K562 (cell line): ENCODE measurements around the gene FANCG. TPM values are rescaled to one million over a fixed set of nuclear protein-coding genes. Genes with fewer than 3 reads are reported as not detected.

ENCODE experiments used
- ASH1L ChIP-seq: fragments of 450-650 bp; IDR thresholded peaks from 2 replicates; pipeline ENCODE4 v1.6.1; 2018; ENCODE audit warnings: borderline replicate concordance, mild to moderate bottlenecking, low read depth; ENCODE audit not compliant: partially characterized antibody
- BHLHE40 ChIP-seq: IDR thresholded peaks from 2 replicates; pipeline ENCODE4 v1.6.1; 2011; ENCODE audit warnings: low read length, improper control_type of control experiment
- DEAF1 ChIP-seq: fragments of 450-650 bp; formaldehyde crosslinking; IDR thresholded peaks from 2 replicates; pipeline ENCODE4 v1.4.0; 2020; ENCODE audit warnings: mild to moderate bottlenecking, moderate library complexity
- E2F6 ChIP-seq, 2 experiments: IDR thresholded peaks; 2 replicates each; pipeline ENCODE4 v1.6.1; 2011; ENCODE audit warnings: borderline replicate concordance in 1 of 2, control low read depth in 1 of 2, low read depth in 1 of 2, low read length in 1 of 2, mild to moderate bottlenecking in 1 of 2, mixed read lengths in 1 of 2, moderate library complexity in 1 of 2; ENCODE audit not compliant: insufficient read depth in 1 of 2, insufficient read length in 1 of 2, poor library complexity in 1 of 2, severe bottlenecking in 1 of 2; ENCODE audit errors: extremely low read depth in 1 of 2
- HNRNPLL ChIP-seq: fragments of 200-400 bp; formaldehyde crosslinking; IDR thresholded peaks from 2 replicates; pipeline ENCODE4 v1.6.1; 2017; ENCODE audit warnings: low read length, low read depth, mild to moderate bottlenecking; ENCODE audit not compliant: poor library complexity, severe bottlenecking
- KHSRP ChIP-seq: fragments of 450-650 bp; IDR thresholded peaks from 2 replicates; pipeline ENCODE4 v1.6.1; 2017
- L3MBTL2 ChIP-seq: fragments of 450-650 bp; IDR thresholded peaks from 2 replicates; pipeline ENCODE4 v1.6.1; 2016; ENCODE audit warnings: mild to moderate bottlenecking, moderate library complexity
- MAX ChIP-seq: sonication (generic); formaldehyde crosslinking; IDR thresholded peaks from 2 replicates; pipeline ENCODE4 v1.9.0; 2022; ENCODE audit warnings: mild to moderate bottlenecking, missing genetic modification reagents
- MAZ ChIP-seq, 2 experiments: fragments of 450-650 bp in 1 of 2; sonication (generic) in 1 of 2; formaldehyde crosslinking; IDR thresholded peaks in 1 of 2; conservative IDR thresholded peaks in 1 of 2; 2 replicates each; pipeline versions ENCODE4 v1.4.0 to v1.5.0; 2020; ENCODE audit warnings: mild to moderate bottlenecking in 1 of 2, missing genetic modification reagents in 1 of 2
- NFE2 ChIP-seq: IDR thresholded peaks from 2 replicates; pipeline ENCODE4 v1.6.1; 2014; ENCODE audit warnings: antibody characterized with exemption, low read depth
- NR2C1 ChIP-seq, 2 experiments: fragments of 450-650 bp; IDR thresholded peaks; 2 replicates each; pipeline ENCODE4 v1.6.1; 2017; ENCODE audit warnings: mild to moderate bottlenecking in 2 of 2, antibody characterized with exemption in 1 of 2, inconsistent platforms in 1 of 2, missing compliant biosample characterization in 1 of 2, missing genetic modification characterization in 1 of 2
- PATZ1 ChIP-seq: fragments of 250-450 bp; sonication (Bioruptor Pico); IDR thresholded peaks from 2 replicates; pipeline ENCODE4 v1.5.0; 2020; ENCODE audit warnings: mild to moderate bottlenecking, borderline replicate concordance
- POLR2AphosphoS5 ChIP-seq: IDR thresholded peaks from 2 replicates; pipeline ENCODE4 v1.6.1; 2011; ENCODE audit warnings: mild to moderate bottlenecking, low read depth, low read length, moderate library complexity; ENCODE audit not compliant: control insufficient read depth, insufficient read depth
- RBFOX2 ChIP-seq: fragments of 200-400 bp; formaldehyde crosslinking; IDR thresholded peaks from 2 replicates; pipeline ENCODE4 v1.6.1; 2017; ENCODE audit warnings: low read depth, mild to moderate bottlenecking, low read length, moderate library complexity
- RFX5 ChIP-seq: IDR thresholded peaks from 2 replicates; pipeline ENCODE4 v1.6.1; 2011; ENCODE audit warnings: low read depth, mild to moderate bottlenecking, improper control_type of control experiment, low read length
- SP2 ChIP-seq: IDR thresholded peaks from 2 replicates; pipeline ENCODE4 v1.6.1; 2011; ENCODE audit warnings: mild to moderate bottlenecking, low read depth, low read length, moderate library complexity; ENCODE audit not compliant: poor library complexity, severe bottlenecking; ENCODE audit errors: extremely low read depth
- ZBTB12 ChIP-seq: fragments of 250-450 bp; sonication (Bioruptor Pico); IDR thresholded peaks from 2 replicates; pipeline ENCODE4 v1.4.0; 2020
- ZNF316 ChIP-seq: fragments of 450-650 bp; IDR thresholded peaks from 2 replicates; pipeline ENCODE4 v1.6.1; 2016
- ZNF551 ChIP-seq: fragments of 250-450 bp; sonication (Bioruptor Pico); IDR thresholded peaks from 2 replicates; pipeline ENCODE4 v1.5.0; 2021; ENCODE audit warnings: mild to moderate bottlenecking, moderate library complexity
- ZNF79 ChIP-seq: fragments of 250-450 bp; sonication (Bioruptor Pico); IDR thresholded peaks from 2 replicates; pipeline ENCODE4 v1.4.0; 2020; ENCODE audit warnings: low read depth, mild to moderate bottlenecking, moderate library complexity
- polyA plus RNA-seq, 8 experiments: library from polyadenylated mRNA; depleted of rRNA in 4 of 8; stranded (reverse) in 5 of 8; unstranded in 3 of 8; fragments of >200 nt; fragmentation: Nextera tagmentation in 2 of 8; fragmentation: Illumina TruSeq in 1 of 8; extraction: Ambion mirVana in 2 of 8; extraction: Trizol in 1 of 8; gene quantifications; 2 replicates each; pipeline versions ENCODE4 v1.2.1 to v1.2.3, GENCODE V29; 2011 to 2014; ENCODE audit warnings: inconsistent platforms in 1 of 8, missing spikeins in 1 of 8
- total RNA-seq, 7 experiments: library from RNA; depleted of rRNA in 6 of 7; stranded (reverse); fragments of >200 nt in 6 of 7; fragmentation: Illumina TruSeq in 2 of 7; extraction: Trizol in 2 of 7; gene quantifications; 2 replicates each; pipeline versions ENCODE4 v1.2.1 to v1.2.3, GENCODE V29; 2011 to 2021; ENCODE audit warnings: low replicate concordance in 1 of 7

The FANCG gene
- total and polyA plus RNA-seq, 9 of the 15 experiments (the other 6 are each of a cell fraction or from before 2014, with no cell fraction given) = 7.5 to 43.9 (median 31.0) TPM

- peak; percentile 62; the same call in 1 of the 2 replicates for TF ChIP-seq BHLHE40
- TF ChIP-seq NFE2 = peak; percentile 82
- peak; percentile 76 for TF ChIP-seq SP2
- TF ChIP-seq ZBTB12 (CRISPR knock-in tag) = peak; percentile 53; the same call in 1 of the 2 replicates
- TF ChIP-seq RFX5 = peak; percentile 99
- no peak for TF ChIP-seq ZNF551
- no peak for TF ChIP-seq NR2C1 (IDR thresholded peaks at IDR 0.05)
- TF ChIP-seq NR2C1 (tag; IDR thresholded peaks at IDR 0.05) = no peak
- TF ChIP-seq PATZ1 (CRISPR knock-in tag) = no peak
- TF ChIP-seq POLR2AphosphoS5 = peak; percentile 80
- TF ChIP-seq ZNF316 = peak; percentile 63
- peak; percentile 94 for TF ChIP-seq ASH1L
- no peak for TF ChIP-seq ZNF79
- peak; percentile 38 for TF ChIP-seq RBFOX2
- TF ChIP-seq DEAF1 (CRISPR knock-in tag) = peak; percentile 35; the same call in 1 of the 2 replicates
- 0 out of 2 replicates have a peak, but pooled peaks have one; percentile 32 for TF ChIP-seq L3MBTL2
- peak in 1 of 2 experiments; percentile 23; a peak in 1 of 4 replicates for TF ChIP-seq MAZ (CRISPR knock-in tag; conservative IDR thresholded peaks at IDR 0.05 in 1 of 2, IDR thresholded peaks at IDR 0.05 in 1 of 2)
- peak; percentile 21; the same call in 1 of the 2 replicates for TF ChIP-seq MAX (CRISPR knock-in tag)
- peak; percentile 52; the same call in 1 of the 2 replicates for TF ChIP-seq KHSRP
- peak in 1 of 2 experiments; percentile 19 for TF ChIP-seq E2F6 (IDR thresholded peaks at IDR 0.05; ENCODE audit: borderline replicate concordance in 1 of 2, extremely low read depth in 1 of 2, insufficient read depth in 1 of 2, insufficient read length in 1 of 2, low read depth in 1 of 2, low read length in 1 of 2, poor library complexity in 1 of 2, severe bottlenecking in 1 of 2)
- TF ChIP-seq HNRNPLL = peak; percentile 20
Observed at GRCh38 chr9:35072461-35073278, 7.1 kb downstream of the FANCG start, which contains the start of gene VCP (continued).
